NCI-H524 treated with DMSO at 0.1 percent for 48 hours (cell line): ENCODE results near the gene UBA1.

Source experiments
- DNase-seq: peaks from one replicate; lab custom pipeline; 2025; lab: John Stamatoyannopoulos, UW

Gene UBA1

GRCh38 chrX:47212381-47213293, 19.0 kb downstream of the UBA1 start:
- DNase-seq: no peak

- DNase-seq: no peak
Observed at GRCh38 chrX:47214435-47215077, 20.9 kb downstream of the UBA1 start.

GRCh38 chrX:47215291-47215900, 21.8 kb downstream of the UBA1 start:
- no peak for DNase-seq

- no peak for DNase-seq
Observed at GRCh38 chrX:47216393-47216925, 22.8 kb downstream of the UBA1 start.

- DNase-seq: no peak
Observed at GRCh38 chrX:47217121-47217851, 23.7 kb downstream of the UBA1 start.

GRCh38 chrX:47217852-47218279, 24.2 kb downstream of the UBA1 start:
- DNase-seq: peak; percentile 95

- peak; percentile 40 for DNase-seq
Observed at GRCh38 chrX:47218280-47218919, 24.8 kb downstream of the UBA1 start, which contains the start of gene CDK16. TSS of gene CDK16 (plus strand) at chrX:47218681. CDS start at chrX:47223558, 4,877 bp downstream.

GRCh38 chrX:47218920-47219815, 25.5 kb downstream of the UBA1 start:
- no peak for DNase-seq

GRCh38 chrX:47221756-47222155, 28.1 kb downstream of the UBA1 start:
- no peak for DNase-seq

GRCh38 chrX:47222751-47223350, 29.2 kb downstream of the UBA1 start:
- no peak for DNase-seq

- DNase-seq: no peak
Observed at GRCh38 chrX:47223476-47224250, 30.0 kb downstream of the UBA1 start.

GRCh38 chrX:47224266-47224895, 30.8 kb downstream of the UBA1 start:
- no peak for DNase-seq

- DNase-seq: no peak
Observed at GRCh38 chrX:47224896-47225290, 31.3 kb downstream of the UBA1 start.

GRCh38 chrX:47226071-47226470, 32.4 kb downstream of the UBA1 start:
- DNase-seq: no peak

GRCh38 chrX:47226531-47227333, 33.1 kb downstream of the UBA1 start:
- no peak for DNase-seq

- no peak for DNase-seq
Observed at GRCh38 chrX:47227334-47227583, 33.6 kb downstream of the UBA1 start.

GRCh38 chrX:47228550-47229270, 35.1 kb downstream of the UBA1 start:
- DNase-seq: no peak
